Gastroesophageal sphincter (tissue), 4 donors: ENCODE measurements around the gene CADPS2. TPM values are rescaled to one million over a fixed set of nuclear protein-coding genes. Genes with fewer than 3 reads are reported as not detected.

Source experiments
- ATAC-seq: fragments of 150-250 bp; one replicate; pipeline ENCODE4 v1.9.1; 2016; ENCODE audit warnings: mild to moderate bottlenecking, moderate library complexity
- H3K27ac ChIP-seq, 4 donors: fragments of 200-600 bp; sonication (generic) in 3 of 4; 1 replicate in 3 of 4; 2 replicates in 1 of 4; pipeline ENCODE4 v1.5.1; 2016 to 2019
- H3K27me3 ChIP-seq: fragments of 200-600 bp; sonication (generic); one replicate; pipeline ENCODE4 v1.5.1; 2019
- H3K36me3 ChIP-seq, 2 donors: fragments of 200-600 bp; sonication (generic); one replicate each; pipeline ENCODE4 v1.5.1; 2019; ENCODE audit warnings: control low read depth in 1 of 2
- H3K4me1 ChIP-seq, 3 donors: fragments of 200-600 bp; sonication (generic); 1 replicate in 2 of 3; 2 replicates in 1 of 3; pipeline ENCODE4 v1.5.1; 2016 to 2019; ENCODE audit warnings: control low read depth in 2 of 3
- H3K4me3 ChIP-seq, 2 donors: fragments of 200-600 bp; sonication (generic); one replicate each; pipeline ENCODE4 v1.5.1; 2019; ENCODE audit warnings: mild to moderate bottlenecking in 1 of 2, moderate library complexity in 1 of 2
- H3K9me3 ChIP-seq, 3 donors: fragments of 200-600 bp; sonication (generic); one replicate each; pipeline ENCODE4 v1.5.1; 2017 to 2019; ENCODE audit warnings: control low read depth in 2 of 3
- EP300 ChIP-seq: sonication (generic); formaldehyde crosslinking; IDR thresholded peaks from one replicate; pipeline ENCODE4 v1.6.1; 2017; ENCODE audit warnings: antibody characterized with exemption, mild to moderate bottlenecking
- POLR2A ChIP-seq, 2 donors: fragments of 450-650 bp; IDR thresholded peaks; one replicate each; pipeline ENCODE4 v1.6.1; 2017; ENCODE audit warnings: antibody characterized with exemption in 2 of 2, mild to moderate bottlenecking in 2 of 2, moderate library complexity in 1 of 2
- POLR2AphosphoS5 ChIP-seq: sonication (generic); formaldehyde crosslinking; IDR thresholded peaks from one replicate; pipeline ENCODE4 v1.6.1; 2017; ENCODE audit warnings: antibody characterized with exemption
- WGBS, 2 donors: methylation state at CpG; one replicate each; pipeline ENCODE4 v1.1.5; 2018; ENCODE audit warnings: low coverage in 1 of 2; 5-methylcytosine and 5-hydroxymethylcytosine counted together
- total RNA-seq, 4 donors: library from RNA; depleted of rRNA; stranded (reverse); fragments of >200 nt; gene quantifications; one replicate each; pipeline ENCODE4 v1.1.0, GENCODE V29; 2016
- TF ChIP-seq, protein P1 (sequence below), 4 experiments: fragments of 200-600 bp in 2 of 4; fragments of 450-650 bp in 2 of 4; sonication (generic) in 1 of 4; IDR thresholded peaks; one replicate each; pipeline ENCODE4 v1.5.1; 2017 to 2019; ENCODE audit warnings: antibody characterized with exemption in 4 of 4, mild to moderate bottlenecking in 2 of 4, moderate library complexity in 2 of 4

Gene CADPS2
- total RNA-seq, 4 donors from 2014 or later: 20.3 to 205 (median 138) TPM

DNA sequence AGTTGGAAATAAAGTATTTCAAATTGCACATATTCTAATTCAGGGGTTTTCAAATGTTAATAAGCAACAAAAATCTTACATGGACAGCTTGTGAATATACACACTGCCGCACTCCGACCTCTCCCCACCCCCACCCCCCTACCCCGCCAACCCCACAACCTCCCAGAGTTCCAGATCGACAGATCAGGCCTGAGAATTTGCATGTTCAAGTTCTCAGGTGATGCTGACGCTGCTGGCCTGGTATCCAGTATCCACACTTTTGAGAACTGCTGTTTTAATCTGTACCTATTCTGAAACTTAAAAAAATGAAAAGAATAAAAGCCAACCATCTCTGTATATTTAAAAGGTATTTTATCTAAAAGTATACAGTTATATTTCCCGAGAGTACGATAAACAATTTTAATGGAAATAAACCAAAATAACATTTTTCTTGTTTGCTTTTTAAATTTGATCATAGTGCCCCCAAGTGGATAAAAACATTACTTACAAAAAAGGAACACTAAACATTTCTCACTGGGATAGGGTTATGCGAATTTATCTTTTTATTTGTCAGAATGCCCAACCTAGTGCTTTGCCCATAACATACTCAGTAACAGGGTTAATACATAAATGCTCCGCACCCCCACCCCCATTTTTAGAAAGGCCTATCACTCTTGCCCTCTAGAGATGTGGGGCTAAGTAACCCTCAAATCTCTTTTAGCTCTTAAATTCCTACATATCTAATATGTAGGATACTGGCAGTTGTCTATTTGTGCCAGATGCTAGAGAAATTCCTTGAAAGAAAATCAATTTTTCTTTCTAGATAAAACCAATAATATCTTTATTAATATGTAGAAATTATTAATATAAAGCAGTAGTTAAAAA, 353.6 kb downstream of the CADPS2 start:
- no peaks in the 10 kb centered on the region for H3K4me1 ChIP-seq
- H3K9me3 ChIP-seq: no peaks in the 10 kb centered on the region
- H3K27ac ChIP-seq: no peak overlapping the region
- H3K4me3 ChIP-seq: no peak overlapping the region
- ATAC-seq: no peak
- H3K36me3 ChIP-seq: no peaks in the 10 kb centered on the region
- TF ChIP-seq, protein P1, sequence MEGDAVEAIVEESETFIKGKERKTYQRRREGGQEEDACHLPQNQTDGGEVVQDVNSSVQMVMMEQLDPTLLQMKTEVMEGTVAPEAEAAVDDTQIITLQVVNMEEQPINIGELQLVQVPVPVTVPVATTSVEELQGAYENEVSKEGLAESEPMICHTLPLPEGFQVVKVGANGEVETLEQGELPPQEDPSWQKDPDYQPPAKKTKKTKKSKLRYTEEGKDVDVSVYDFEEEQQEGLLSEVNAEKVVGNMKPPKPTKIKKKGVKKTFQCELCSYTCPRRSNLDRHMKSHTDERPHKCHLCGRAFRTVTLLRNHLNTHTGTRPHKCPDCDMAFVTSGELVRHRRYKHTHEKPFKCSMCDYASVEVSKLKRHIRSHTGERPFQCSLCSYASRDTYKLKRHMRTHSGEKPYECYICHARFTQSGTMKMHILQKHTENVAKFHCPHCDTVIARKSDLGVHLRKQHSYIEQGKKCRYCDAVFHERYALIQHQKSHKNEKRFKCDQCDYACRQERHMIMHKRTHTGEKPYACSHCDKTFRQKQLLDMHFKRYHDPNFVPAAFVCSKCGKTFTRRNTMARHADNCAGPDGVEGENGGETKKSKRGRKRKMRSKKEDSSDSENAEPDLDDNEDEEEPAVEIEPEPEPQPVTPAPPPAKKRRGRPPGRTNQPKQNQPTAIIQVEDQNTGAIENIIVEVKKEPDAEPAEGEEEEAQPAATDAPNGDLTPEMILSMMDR (IDR thresholded peaks at IDR 0.05): peak in 2 of 4 experiments; percentile 17 to 28
- TF ChIP-seq EP300: no peak
- no peak for TF ChIP-seq POLR2A (IDR thresholded peaks at IDR 0.05)
- TF ChIP-seq POLR2AphosphoS5: no peak
- 30 to 43% methylated on average over 7 to 8 of the region's 9 CpGs for WGBS, 2 donors
- H3K27me3 ChIP-seq: no peaks in the 10 kb centered on the region

GRCh38 chr7:122528879-122529481, 357.3 kb downstream of the CADPS2 start:
- H3K9me3 ChIP-seq: no peaks in the 10 kb centered on the region
- H3K27ac ChIP-seq: no peak overlapping the region
- WGBS, 2 donors: 22% methylated on average over 3 of the region's 3 CpGs
- H3K4me3 ChIP-seq: no peak overlapping the region
- H3K27me3 ChIP-seq: no peaks in the 10 kb centered on the region
- H3K36me3 ChIP-seq: no peaks in the 10 kb centered on the region
- TF ChIP-seq EP300: no peak
- TF ChIP-seq, protein P1 (IDR thresholded peaks at IDR 0.05): peak; percentile 24 to 52 (median 30)
- ATAC-seq: no peak
- no peaks in the 10 kb centered on the region for H3K4me1 ChIP-seq

GRCh38 chr7:122525355-122525754, 360.9 kb downstream of the CADPS2 start:
- no peaks in the 10 kb centered on the region for H3K36me3 ChIP-seq
- no peaks in the 10 kb centered on the region for H3K9me3 ChIP-seq
- no peak overlapping the region for H3K27ac ChIP-seq
- no peak for ATAC-seq
- no peaks in the 10 kb centered on the region for H3K4me1 ChIP-seq
- no peak overlapping the region for H3K4me3 ChIP-seq
- H3K27me3 ChIP-seq: no peaks in the 10 kb centered on the region
- 75 to 80% methylated on average over 1 to 5 of the region's 5 CpGs for WGBS, 2 donors
- no peak for TF ChIP-seq POLR2A (IDR thresholded peaks at IDR 0.05)
- TF ChIP-seq POLR2AphosphoS5: no peak
- no peak for TF ChIP-seq EP300
- TF ChIP-seq, protein P1 (IDR thresholded peaks at IDR 0.05): no peak

GRCh38 chr7:122521767-122522166, 364.5 kb downstream of the CADPS2 start:
- TF ChIP-seq EP300 (no peak), POLR2AphosphoS5 (no peak), POLR2A (IDR thresholded peaks at IDR 0.05) (no peak)
- TF ChIP-seq, protein P1 (IDR thresholded peaks at IDR 0.05): no peak
- no peak overlapping the region for H3K4me3 ChIP-seq
- H3K36me3 ChIP-seq: no peaks in the 10 kb centered on the region
- no peaks in the 10 kb centered on the region for H3K4me1 ChIP-seq
- H3K27ac ChIP-seq: no peak overlapping the region
- no peak for ATAC-seq
- no peaks in the 10 kb centered on the region for H3K27me3 ChIP-seq
- no peaks in the 10 kb centered on the region for H3K9me3 ChIP-seq
